Endothelial cell of umbilical vein (primary cell): ENCODE data around the gene ZIM2. TPM values are rescaled to one million over a fixed set of nuclear protein-coding genes. Genes with fewer than 3 reads are reported as not detected.

Source experiments
- BruUV-seq: library from RNA; stranded (reverse); fragments of 400-500 nt; replicated peaks from 2 replicates; lab custom pipeline; 2021; lab: Mats Ljungman, UMichigan
- CTCF ChIA-PET: fragments of 300-600, 350-600 bp; sonication (Branson Sonifier 250); formaldehyde crosslinking; loops from one replicate; lab custom pipeline; 2021; ENCODE audit warnings: antibody characterized with exemption, inconsistent platforms; lab: Charles Lee
- POLR2A ChIA-PET: fragments of 300-600, 350-600 bp; sonication (Branson Sonifier 250); formaldehyde crosslinking; loops from one replicate; lab custom pipeline; 2021; ENCODE audit warnings: antibody characterized with exemption, inconsistent platforms; lab: Charles Lee
- DNase-seq: peaks from one replicate; pipeline ENCODE4 v3.0.0-alpha.2; 2011; ENCODE audit warnings: low read depth, low spot score
- FAIRE-seq: peaks from 2 replicates; lab custom pipeline; 2011; peaks lifted over from hg19 to GRCh38; lab: Jason Lieb, UNC
- H2AFZ ChIP-seq: 2 replicates; pipeline ENCODE4 v1.6.0; 2012; ENCODE audit warnings: low read depth, low read length, control low read depth, inconsistent platforms
- H3K27ac ChIP-seq: 2 replicates; pipeline ENCODE4 v1.5.1; 2011; ENCODE audit warnings: low read depth, mild to moderate bottlenecking, control low read depth, low read length, moderate library complexity; ENCODE audit not compliant: insufficient read depth
- H3K27me3 ChIP-seq, 2 experiments: 2 replicates each; pipeline versions ENCODE4 v1.6.0 to v1.6.1; 2011; ENCODE audit warnings: low read length in 2 of 2, mixed read lengths in 1 of 2; ENCODE audit not compliant: control insufficient read depth in 2 of 2, insufficient read depth in 2 of 2
- H3K36me3 ChIP-seq, 2 experiments: 2 replicates in 1 of 2; 3 replicates in 1 of 2; pipeline ENCODE4 v1.5.1; 2011; ENCODE audit warnings: low read length in 2 of 2, mild to moderate bottlenecking in 1 of 2, moderate library complexity in 1 of 2; ENCODE audit not compliant: control insufficient read depth in 2 of 2, insufficient read depth in 2 of 2; ENCODE audit errors: extremely low read depth in 1 of 2
- H3K4me1 ChIP-seq: 3 replicates; pipeline ENCODE4 v1.5.1; 2011; ENCODE audit warnings: mild to moderate bottlenecking, low read length; ENCODE audit not compliant: control insufficient read depth, insufficient read depth; ENCODE audit errors: extremely low read depth
- H3K4me2 ChIP-seq: 2 replicates; pipeline ENCODE4 v1.6.1; 2011; ENCODE audit warnings: low read length, control low read depth, mixed read lengths; ENCODE audit not compliant: insufficient read depth
- H3K4me3 ChIP-seq, 3 experiments: fragments of 200-600 bp in 1 of 3; sonication (generic), shearing (Covaris generic) in 1 of 3; replicated peaks in 1 of 3; 2 replicates each; pipeline ENCODE4 v1.5.1; 2011 to 2016; ENCODE audit warnings: control low read depth in 3 of 3, low read length in 3 of 3, mild to moderate bottlenecking in 2 of 3, inconsistent platforms in 1 of 3, low read depth in 1 of 3, moderate library complexity in 1 of 3; ENCODE audit not compliant: insufficient read depth in 1 of 3
- H3K79me2 ChIP-seq: 2 replicates; pipeline ENCODE4 v1.6.0; 2012; ENCODE audit warnings: low read length, inconsistent platforms; ENCODE audit not compliant: control insufficient read depth, insufficient read depth
- H3K9ac ChIP-seq: replicated peaks from 2 replicates; pipeline ENCODE3; 2011; ENCODE audit warnings: low read length, control low read depth; ENCODE audit not compliant: insufficient read depth; ENCODE audit errors: extremely low read depth
- H3K9me1 ChIP-seq: replicated peaks from 3 replicates; pipeline ENCODE4 v1.6.0; 2011; ENCODE audit warnings: mild to moderate bottlenecking, low read length; ENCODE audit not compliant: control insufficient read depth, insufficient read depth; ENCODE audit errors: extremely low read depth
- H3K9me3 ChIP-seq: replicated peaks from 2 replicates; pipeline ENCODE4 v1.5.1; 2012; ENCODE audit warnings: low read length, inconsistent platforms; ENCODE audit not compliant: control insufficient read depth, insufficient read depth
- H4K20me1 ChIP-seq: replicated peaks from 2 replicates; pipeline ENCODE3; 2011; ENCODE audit warnings: mild to moderate bottlenecking, low read length; ENCODE audit not compliant: control insufficient read depth, insufficient read depth; ENCODE audit errors: extremely low read depth
- EZH2 ChIP-seq: IDR thresholded peaks from 2 replicates; pipeline ENCODE4 v1.6.1; 2012; ENCODE audit warnings: borderline replicate concordance, low read depth, mild to moderate bottlenecking, moderate library complexity, low read length, inconsistent platforms; ENCODE audit not compliant: severe bottlenecking
- FOS ChIP-seq: IDR thresholded peaks from 2 replicates; pipeline ENCODE4 v1.6.1; 2011; ENCODE audit warnings: mild to moderate bottlenecking, low read length, moderate library complexity, borderline replicate concordance; ENCODE audit not compliant: insufficient read depth
- GATA2 ChIP-seq: IDR thresholded peaks from 2 replicates; pipeline ENCODE4 v1.7.0; 2011; ENCODE audit warnings: low read depth, mild to moderate bottlenecking, moderate library complexity, mixed read lengths, low read length; ENCODE audit not compliant: insufficient read length, insufficient read depth
- JUN ChIP-seq: IDR thresholded peaks from 2 replicates; pipeline ENCODE4 v1.6.1; 2011; ENCODE audit warnings: borderline replicate concordance, low read depth; ENCODE audit not compliant: insufficient read length, insufficient read depth
- MAX ChIP-seq: IDR thresholded peaks from 2 replicates; pipeline ENCODE4 v1.6.1; 2011; ENCODE audit not compliant: insufficient read depth, insufficient read length
- MYC ChIP-seq: IDR thresholded peaks from one replicate; pipeline ENCODE4 v1.6.1; 2011; ENCODE audit warnings: mild to moderate bottlenecking, low read depth, low read length
- POLR2A ChIP-seq: IDR thresholded peaks from 2 replicates; pipeline ENCODE4 v1.6.1; 2012; ENCODE audit warnings: low read depth, mild to moderate bottlenecking, control low read depth, low read length
- POLR2AphosphoS5 ChIP-seq: IDR thresholded peaks from 2 replicates; pipeline ENCODE4 v1.6.1; 2012; ENCODE audit warnings: low read depth, mild to moderate bottlenecking, control low read depth, low read length, moderate library complexity; ENCODE audit not compliant: insufficient read depth
- dilution Hi-C: fragments of 300-500 bp; cut with MboI; formaldehyde crosslinking; loops from one replicate; pipeline ENCODE4 v1.15.0; 2019; ENCODE audit warnings: low sequenced_read_pairs; ENCODE audit not compliant: extremely low pct_ligation_motif_present
- intact Hi-C: fragments of 100-400 bp; cut with micrococcal nuclease; formaldehyde crosslinking; loops from one replicate; pipeline ENCODE4 v1.10.0; 2022
- polyA plus RNA-seq, 4 experiments: library from polyadenylated mRNA; depleted of rRNA in 3 of 4; stranded (reverse) in 3 of 4; unstranded in 1 of 4; fragments of >200 nt; gene quantifications; 2 replicates each; pipeline versions ENCODE4 v1.2.1 to v1.2.3, GENCODE V29; 2011 to 2012; ENCODE audit warnings: missing spikeins in 1 of 4
- total RNA-seq: library from RNA; stranded (reverse); gene quantifications from 2 replicates; pipeline ENCODE4 v1.2.3, GENCODE V29; 2021
- TF ChIP-seq, protein P1 (sequence below), 2 donors: IDR thresholded peaks; 1 replicate in 1 of 2; 2 replicates in 1 of 2; pipeline ENCODE4 v1.5.1; 2011; ENCODE audit warnings: low read length in 2 of 2, mild to moderate bottlenecking in 2 of 2, moderate library complexity in 2 of 2, control low read depth in 1 of 2, inconsistent platforms in 1 of 2, low read depth in 1 of 2; ENCODE audit not compliant: insufficient read depth in 1 of 2; ENCODE audit errors: extremely low read depth in 1 of 2

The ZIM2 gene
- total and polyA plus RNA-seq, 2 donors (not counting 3 experiments of a cell fraction or from before 2014, with no cell fraction given), result not detected

- H2AFZ ChIP-seq, result no peak overlapping the region
- no peak for DNase-seq
- no TSS peak for BruUV-seq
- H3K4me2 ChIP-seq, result no peak overlapping the region
- no peak overlapping the region for H3K27ac ChIP-seq
- no peak for FAIRE-seq
- dilution Hi-C loops (no loop called here), intact Hi-C loops (no loop called here)
- no peaks in the 10 kb centered on the region for H3K36me3 ChIP-seq
- no peaks in the 10 kb centered on the region for H3K9me3 ChIP-seq
- H3K9ac ChIP-seq, result no peak overlapping the region
- no peaks in the 10 kb centered on the region for H3K9me1 ChIP-seq
- H3K4me3 ChIP-seq, result no peak overlapping the region
- TF ChIP-seq POLR2A (no peak), MAX (no peak), MYC (no peak), POLR2AphosphoS5 (no peak), EZH2 (no peak), FOS (no peak), GATA2 (no peak), JUN (no peak)
- TF ChIP-seq, protein P1, sequence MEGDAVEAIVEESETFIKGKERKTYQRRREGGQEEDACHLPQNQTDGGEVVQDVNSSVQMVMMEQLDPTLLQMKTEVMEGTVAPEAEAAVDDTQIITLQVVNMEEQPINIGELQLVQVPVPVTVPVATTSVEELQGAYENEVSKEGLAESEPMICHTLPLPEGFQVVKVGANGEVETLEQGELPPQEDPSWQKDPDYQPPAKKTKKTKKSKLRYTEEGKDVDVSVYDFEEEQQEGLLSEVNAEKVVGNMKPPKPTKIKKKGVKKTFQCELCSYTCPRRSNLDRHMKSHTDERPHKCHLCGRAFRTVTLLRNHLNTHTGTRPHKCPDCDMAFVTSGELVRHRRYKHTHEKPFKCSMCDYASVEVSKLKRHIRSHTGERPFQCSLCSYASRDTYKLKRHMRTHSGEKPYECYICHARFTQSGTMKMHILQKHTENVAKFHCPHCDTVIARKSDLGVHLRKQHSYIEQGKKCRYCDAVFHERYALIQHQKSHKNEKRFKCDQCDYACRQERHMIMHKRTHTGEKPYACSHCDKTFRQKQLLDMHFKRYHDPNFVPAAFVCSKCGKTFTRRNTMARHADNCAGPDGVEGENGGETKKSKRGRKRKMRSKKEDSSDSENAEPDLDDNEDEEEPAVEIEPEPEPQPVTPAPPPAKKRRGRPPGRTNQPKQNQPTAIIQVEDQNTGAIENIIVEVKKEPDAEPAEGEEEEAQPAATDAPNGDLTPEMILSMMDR (IDR thresholded peaks at IDR 0.05; ENCODE audit: extremely low read depth in 1 of 2, insufficient read depth in 1 of 2, low read depth in 1 of 2, low read length in 2 of 2), result no peak
- no peaks in the 10 kb centered on the region for H4K20me1 ChIP-seq
- H3K4me1 ChIP-seq, result no peaks in the 10 kb centered on the region
- H3K27me3 ChIP-seq, result no peaks in the 10 kb centered on the region
- H3K79me2 ChIP-seq, result no peaks in the 10 kb centered on the region
- ChIA-PET POLR2A (no interaction called here), CTCF (no interaction called here)
Observed at GRCh38 chr19:56842412-56842811, 1.9 kb upstream of the ZIM2 start.
